ENCODE data around the gene WDR18.
"Not testable (repeated sequence)": the region's sequence is repeated elsewhere in the genome, so short reads cannot be mapped to it uniquely, and the experiment has no call there.

The WDR18 gene

DNA sequence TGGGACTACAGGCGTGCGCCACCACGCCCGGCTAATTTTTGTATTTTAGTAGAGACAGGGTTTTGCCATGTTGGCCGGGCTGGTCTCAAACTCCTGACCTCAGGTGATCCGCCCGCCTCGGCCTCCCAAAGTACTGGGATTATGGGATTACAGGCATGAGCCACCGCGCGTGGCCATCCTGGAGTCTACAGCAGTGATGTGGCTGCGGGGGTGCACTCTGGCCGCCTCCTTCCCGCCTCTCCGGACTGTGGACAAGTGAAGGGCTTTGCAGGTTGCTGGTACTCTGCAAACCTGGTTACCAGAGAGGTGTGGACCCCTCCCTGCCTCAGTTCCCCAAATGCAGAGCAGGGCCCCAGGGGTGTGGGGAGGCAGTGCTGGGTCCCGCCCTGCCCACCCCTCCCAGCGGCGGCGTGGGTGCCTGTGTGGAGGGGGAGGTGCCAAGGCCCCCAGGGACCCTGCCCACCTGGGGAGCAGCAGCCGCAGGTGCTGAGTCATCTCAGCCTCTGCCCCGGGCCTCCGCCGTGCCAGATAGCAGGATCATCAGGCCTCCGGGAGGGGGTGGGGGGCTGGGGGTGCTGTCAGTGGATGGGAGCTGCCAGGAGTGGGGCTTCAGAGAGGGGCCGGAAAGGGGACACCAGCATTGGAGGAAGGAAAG, 35.2 kb upstream of the WDR18 start:
- no peak overlapping the region for H3K27ac ChIP-seq
- DNase-seq (ENCODE audit: low read depth, low spot score), result no peak

GRCh38 chr19:950352-951066, 33.6 kb upstream of the WDR18 start:
- no peak overlapping the region for H3K27ac ChIP-seq
- DNase-seq (ENCODE audit: low read depth, low spot score), result no peak

DNA sequence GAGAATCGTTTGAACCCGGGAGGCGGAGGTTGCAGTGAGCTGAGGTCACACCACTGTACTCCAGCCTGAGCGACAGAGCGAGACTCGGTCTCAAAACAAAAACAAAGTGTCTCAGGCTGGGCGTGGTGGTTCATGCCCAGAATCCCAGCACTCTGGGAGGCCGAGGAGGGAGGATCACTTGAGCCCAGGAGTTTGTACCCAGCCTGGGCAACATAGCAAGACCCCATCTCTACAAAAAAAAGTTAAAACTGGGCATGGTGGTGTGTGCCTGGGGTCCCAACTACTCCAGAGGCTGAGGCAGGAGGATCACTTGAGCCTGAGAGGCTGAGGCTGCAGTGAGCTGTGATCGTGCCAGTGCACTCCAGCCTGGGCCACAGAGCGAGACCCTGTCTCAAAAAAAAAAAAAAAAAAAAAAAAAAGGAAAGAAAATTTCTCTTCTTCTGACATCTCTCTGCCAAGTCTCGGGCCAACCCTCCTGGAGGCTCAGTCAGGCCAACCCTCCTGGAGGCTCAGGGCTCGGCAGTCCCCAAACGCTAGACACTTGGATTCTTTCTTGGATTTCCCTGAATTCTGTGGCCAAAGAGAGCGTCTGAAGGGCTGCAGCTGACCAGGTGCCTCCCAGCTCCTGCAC, 32.0 kb upstream of the WDR18 start:
- no peak for DNase-seq (ENCODE audit: low read depth, low spot score)
- H3K27ac ChIP-seq, result no peak overlapping the region

DNA sequence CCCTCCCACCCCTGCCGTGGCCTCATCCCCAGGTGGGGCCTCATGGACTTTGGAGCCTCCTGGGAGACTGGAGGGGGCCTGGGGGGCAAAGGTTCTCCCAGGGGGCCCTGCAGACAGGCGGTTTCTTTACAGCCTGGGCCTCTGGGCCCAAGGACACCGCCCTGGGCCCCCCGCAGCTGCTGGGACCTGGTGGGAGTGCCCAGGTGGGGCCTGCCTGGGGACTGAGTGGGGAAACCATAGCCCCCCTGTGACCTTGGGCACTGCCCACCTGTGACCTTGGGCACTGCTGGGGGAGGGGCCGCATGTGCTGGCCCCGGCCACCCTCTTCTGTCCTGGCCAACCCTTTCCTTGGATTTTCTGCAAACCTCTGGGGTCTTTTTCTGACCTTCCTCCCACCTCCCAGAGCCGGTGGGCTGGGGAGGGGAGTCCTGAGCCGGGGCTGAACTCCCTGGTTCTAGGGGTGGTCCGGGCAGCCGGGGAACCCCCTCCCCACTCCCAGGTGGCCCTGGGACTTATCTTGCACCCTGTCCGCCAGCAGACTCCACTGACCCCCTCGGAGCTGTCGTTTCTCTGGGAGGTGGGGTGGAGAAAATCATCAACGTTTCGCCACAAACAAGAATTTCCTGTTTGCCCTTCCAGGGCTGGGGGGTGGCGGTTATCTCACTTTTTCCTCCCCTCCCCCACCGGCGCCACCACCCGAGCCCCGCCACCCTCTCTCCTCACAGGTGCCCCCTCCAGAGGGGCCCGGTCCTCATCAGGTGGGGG, 31.3 kb upstream of the WDR18 start:
- H3K27ac ChIP-seq, result no peak overlapping the region
- no peak for DNase-seq (ENCODE audit: low read depth, low spot score)

DNA sequence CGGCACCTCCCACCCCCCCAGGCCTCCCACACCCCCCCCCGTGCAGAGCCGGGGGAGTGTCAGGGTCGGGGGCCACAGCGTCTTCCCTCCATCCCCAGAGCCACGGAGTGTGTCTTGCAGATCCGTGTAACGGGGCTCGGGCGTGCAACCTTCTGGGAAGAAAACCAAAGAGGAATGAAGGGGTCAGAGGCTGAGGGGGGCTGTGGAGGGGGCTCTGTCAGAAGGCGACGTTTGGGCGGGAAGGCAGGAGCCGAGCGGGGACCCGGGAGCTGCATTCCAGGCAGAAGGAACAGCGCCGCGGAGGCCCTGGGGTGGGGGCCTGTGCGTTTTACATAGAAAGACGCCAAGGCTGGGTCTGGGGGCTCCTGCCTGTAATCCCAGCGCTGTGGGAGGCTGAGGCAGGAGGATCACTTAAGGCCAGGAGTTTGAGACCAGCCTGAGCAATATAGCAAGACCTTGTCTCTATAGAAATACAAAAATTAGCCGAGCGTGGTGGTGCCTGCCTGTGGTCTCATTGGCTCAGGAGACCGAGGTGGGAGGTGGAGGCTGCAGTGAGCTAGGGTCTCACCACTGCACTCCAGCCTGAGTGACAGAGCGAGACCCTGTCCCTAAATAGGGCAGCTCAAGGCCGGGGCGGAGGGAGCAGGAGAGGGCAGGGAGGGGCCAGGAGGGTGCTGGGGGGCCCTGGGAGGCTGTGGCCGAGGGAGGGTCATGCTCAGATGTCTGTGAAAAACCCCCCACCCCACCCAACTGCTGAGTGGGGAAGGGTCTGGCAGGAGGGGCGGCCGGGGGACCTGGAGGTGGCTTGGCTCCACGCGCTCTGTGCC, 30.5 kb upstream of the WDR18 start:
- H3K27ac ChIP-seq, result no peak overlapping the region
- DNase-seq (ENCODE audit: low read depth, low spot score), result no peak

GRCh38 chr19:954272-954671, 29.9 kb upstream of the WDR18 start:
- no peak overlapping the region for H3K27ac ChIP-seq
- DNase-seq (ENCODE audit: low read depth, low spot score), result no peak

DNA sequence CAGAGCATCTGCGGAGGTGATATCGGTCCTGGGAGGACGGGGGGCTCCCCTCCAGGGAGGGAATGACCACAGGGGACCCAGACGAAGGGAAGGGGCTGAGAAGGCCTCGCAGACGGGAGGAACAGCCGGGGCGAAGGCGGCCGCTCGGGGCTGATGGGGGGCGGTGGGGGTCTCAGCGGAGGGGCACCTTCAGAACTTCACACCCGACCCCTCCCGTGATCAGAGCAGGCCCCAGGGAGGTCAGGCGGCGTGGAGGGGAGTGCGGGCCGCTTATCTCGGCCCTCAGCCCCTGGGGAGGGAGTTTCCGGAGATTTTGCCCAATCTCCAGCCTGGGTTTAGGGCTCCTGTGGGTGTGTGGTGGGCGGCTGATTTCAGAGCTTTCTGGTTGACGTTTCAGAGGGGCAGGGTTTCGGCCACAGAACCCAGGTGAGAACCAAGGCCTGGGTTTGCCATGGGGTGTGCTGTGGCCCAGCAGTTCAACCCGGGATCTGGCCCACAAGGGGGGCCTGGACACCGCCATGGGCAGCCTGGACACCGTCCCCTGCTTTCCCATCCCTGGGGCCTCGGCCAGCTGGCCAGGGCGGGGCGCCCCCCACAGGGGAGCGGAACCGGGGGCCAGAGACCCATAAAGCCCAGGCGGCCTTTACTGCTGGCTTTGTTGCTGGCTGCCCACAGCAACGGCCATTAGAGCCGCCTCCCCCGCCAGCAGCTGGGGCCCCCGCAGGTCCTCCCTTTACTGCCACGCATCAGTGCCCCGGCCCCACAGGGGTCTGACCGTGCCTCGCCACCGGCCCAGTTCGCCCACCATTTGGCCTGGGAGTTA, 29.3 kb upstream of the WDR18 start:
- H3K27ac ChIP-seq, result no peak overlapping the region
- no peak for DNase-seq (ENCODE audit: low read depth, low spot score)

DNA sequence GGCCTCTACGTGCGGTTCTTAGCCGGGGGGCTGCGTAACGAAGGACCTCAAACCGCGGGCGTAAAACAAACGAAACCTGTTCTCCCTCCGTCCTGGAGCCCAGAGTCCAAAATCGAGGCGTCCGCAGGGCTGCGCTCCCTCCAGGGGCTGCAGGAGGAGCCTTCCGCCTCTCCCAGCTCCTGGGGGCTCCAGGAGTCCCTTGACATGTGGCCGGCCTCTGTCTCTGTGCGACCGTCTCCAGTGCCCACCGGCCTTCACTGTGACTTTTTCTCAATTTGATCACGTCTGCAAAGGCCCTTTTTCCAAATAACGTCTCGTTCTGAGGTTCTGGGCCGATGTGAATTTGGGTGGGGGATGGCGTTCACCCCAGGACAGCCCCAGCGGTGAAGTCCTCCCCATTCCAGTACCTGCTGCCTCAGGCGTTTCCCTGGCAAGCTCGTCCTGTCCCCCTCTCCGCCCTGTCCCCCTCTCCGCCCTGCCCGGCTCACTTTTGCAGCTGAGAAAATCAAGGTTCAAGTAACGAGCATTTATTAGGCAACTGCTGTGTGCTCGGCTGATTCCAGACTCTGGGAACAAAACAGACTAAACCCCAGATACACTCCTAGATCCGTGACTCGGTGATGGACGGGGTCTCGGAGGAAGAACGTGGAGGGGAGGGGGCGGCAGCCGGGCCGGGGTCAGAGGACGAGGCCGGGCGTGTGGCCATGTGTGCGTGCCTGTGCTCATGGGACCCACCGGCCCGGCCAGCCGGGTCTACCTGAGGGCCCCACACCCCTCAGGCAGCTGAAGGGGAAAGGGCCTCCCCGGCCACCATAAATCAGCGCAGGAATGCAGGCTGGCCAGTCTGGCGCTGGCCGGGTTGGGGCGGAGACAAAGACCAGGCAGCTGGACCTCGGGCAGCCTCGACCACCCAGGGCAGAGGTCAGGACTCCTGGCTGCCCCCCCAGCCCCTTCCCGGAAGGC, 28.1 kb upstream of the WDR18 start:
- DNase-seq (ENCODE audit: low read depth, low spot score), result no peak
- H3K27ac ChIP-seq, result no peak overlapping the region

GRCh38 chr19:956766-957440, 27.2 kb upstream of the WDR18 start:
- H3K27ac ChIP-seq, result no peak overlapping the region
- DNase-seq (ENCODE audit: low read depth, low spot score), result no peak

DNA sequence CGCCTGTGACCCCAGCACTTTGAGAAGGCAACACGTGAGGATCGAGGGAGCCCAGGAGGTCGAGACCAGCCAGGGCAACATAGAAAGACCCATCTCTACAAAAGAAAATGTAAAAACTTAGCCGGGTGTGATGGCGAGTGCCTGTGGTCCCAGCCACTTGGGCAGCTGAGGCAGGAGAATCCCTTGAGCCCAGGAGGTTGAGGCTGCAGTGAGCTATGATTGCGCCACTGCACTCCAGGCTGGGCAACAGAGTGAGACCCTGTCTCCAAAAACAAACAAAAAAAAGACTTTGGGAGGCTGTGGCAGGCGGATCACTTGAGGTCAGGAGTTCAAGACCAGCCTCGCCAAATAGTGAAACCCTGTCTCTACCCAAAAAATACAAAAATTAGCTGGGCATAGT, 26.6 kb upstream of the WDR18 start:
- DNase-seq (ENCODE audit: low read depth, low spot score); H3K27ac ChIP-seq: not testable (repeated sequence)

DNA sequence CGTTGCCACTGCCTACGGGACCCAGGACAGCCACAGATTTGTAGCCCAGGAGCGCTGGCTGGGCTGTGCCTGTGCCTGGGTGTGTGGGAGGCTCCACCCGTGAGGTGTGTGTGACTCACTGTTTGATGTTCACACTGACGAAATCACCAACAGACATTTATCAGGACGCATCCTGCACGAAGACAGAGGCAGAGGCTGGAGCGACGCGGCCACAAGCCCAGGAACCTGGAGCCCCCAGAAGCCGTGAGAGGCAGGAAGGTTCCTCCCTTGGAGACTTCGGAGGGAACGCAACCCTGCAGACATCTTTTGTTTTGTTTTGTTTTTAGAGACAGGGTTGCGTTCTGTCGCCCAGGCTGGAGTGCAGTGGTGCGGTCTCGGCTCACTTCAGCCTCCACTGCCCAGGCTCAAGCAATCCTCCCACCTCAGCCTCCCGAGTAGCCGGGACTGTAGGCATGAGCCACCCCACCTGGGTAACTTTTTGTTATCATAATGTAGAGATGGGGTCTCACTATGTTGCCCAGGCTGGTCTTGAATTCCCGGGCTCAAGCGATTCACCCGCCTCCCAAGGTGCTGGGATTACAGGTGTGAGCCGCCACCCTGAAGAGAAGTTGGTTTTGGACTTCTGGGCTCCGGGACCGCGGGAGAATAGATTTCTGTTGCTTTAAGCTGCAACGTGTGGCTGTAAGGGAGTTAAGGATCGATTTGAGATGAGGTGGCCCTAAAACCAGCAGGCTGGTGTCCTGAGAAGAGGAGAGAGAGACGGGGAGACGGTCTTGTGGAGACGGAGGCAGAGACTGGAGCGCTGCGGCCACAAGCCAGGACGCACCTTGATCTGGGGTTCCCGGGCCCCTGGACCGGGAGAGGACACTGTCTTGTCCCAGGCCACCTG, 24.9 kb upstream of the WDR18 start:
- no peak for DNase-seq (ENCODE audit: low read depth, low spot score)
- H3K27ac ChIP-seq, result no peak overlapping the region

GRCh38 chr19:960020-960419, 24.1 kb upstream of the WDR18 start:
- no peak for DNase-seq (ENCODE audit: low read depth, low spot score)
- H3K27ac ChIP-seq, result no peak overlapping the region

GRCh38 chr19:960601-960938, 23.6 kb upstream of the WDR18 start:
- DNase-seq (ENCODE audit: low read depth, low spot score), result no peak
- H3K27ac ChIP-seq, result no peak overlapping the region

DNA sequence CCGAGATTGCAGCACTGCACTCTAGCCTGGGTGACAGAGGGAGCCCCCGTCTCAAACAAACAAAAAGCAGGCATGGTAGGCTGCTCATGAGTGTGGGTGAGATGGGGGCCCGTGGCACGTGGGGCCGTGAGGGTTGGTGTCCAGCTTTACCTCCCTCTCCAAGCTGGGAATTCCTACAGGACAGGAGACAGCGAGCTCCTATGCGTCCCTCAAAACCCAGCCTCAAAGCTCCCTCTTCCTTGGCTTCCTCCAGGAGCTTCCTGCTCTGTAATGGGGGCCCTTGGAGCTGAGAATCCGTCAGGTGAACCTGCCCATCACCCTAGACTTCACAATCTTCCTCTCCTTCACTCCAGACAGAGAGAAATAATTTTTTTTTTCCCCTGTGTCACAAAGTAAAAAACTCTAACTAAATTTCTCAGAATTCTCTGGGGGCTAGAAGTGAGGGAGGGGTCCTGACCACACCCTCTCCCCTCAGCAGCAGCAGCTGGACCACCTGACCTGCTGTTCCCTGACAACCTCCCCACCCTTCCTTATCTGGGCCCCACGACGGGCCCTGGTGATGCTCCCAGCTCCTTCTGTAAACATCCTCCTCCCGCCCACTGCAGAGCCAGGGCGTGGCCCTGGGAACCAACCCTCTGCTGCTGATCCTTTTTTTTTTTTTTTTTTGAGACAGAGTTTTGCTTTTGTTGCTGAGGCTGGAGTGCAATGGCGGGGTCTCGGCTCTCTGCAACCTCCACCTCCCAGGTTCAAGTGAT, 22.1 kb upstream of the WDR18 start:
- no peak for DNase-seq (ENCODE audit: low read depth, low spot score)
- no peak overlapping the region for H3K27ac ChIP-seq

DNA sequence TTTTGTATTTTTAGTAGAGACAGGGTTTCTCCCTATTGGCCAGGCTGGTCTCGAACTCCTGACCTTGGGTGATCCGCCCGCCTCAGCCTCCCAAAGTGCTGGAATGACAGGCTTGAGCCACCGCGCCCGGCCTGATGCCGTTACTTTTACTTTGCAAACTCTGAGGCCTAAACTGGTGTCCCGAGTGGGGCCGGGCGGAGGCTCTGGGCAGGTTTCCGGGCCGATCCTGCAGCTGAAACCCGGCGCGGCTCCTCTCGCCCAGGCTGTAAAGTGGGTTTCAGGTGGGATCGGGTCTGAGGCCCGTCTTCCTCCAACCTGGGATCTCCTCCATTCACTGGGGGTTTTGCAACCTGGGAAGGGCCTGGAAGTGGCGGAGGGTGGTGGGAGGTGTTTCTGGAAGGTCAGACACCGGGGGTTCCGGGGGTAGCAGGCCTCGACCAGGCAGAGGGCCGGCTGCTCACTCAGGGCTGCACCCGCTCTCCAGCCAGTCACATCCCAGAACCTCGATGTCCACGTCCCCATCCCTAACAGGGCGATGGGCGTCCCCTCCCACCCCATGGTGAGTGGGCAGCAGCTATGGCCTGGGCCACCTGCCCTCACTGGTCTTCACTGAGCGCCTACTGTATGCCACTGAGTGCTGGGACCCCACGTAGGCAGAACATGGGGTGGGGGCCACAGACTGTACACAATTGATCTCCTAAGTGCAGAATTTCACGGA, 21.3 kb upstream of the WDR18 start:
- DNase-seq (ENCODE audit: low read depth, low spot score), result no peak
- H3K27ac ChIP-seq, result no peak overlapping the region

Data from epithelial cell of prostate (primary cell).